Mesothelial cell of epicardium (in vitro differentiated cells): Measurements from ENCODE around the gene RIN3. TPM values are rescaled to one million over a fixed set of nuclear protein-coding genes. Genes with fewer than 3 reads are reported as not detected.

Experiments used
- DNase-seq, 2 experiments: peaks; one replicate each; pipeline ENCODE4 v3.0.0; 2021; ENCODE audit warnings: low spot score in 2 of 2; ENCODE audit not compliant: unreplicated experiment in 2 of 2
- H3K27ac Mint-ChIP-seq: 2 replicates; pipeline ENCODE4 v1.8.0; 2021; ENCODE audit warnings: mixed read lengths
- H3K27me3 Mint-ChIP-seq: 2 replicates; pipeline ENCODE4 v1.8.0; 2021; ENCODE audit warnings: low read depth, mixed read lengths
- H3K36me3 Mint-ChIP-seq: 2 replicates; pipeline ENCODE4 v1.8.0; 2021; ENCODE audit warnings: mixed read lengths
- H3K4me1 Mint-ChIP-seq: 2 replicates; pipeline ENCODE4 v1.8.0; 2021; ENCODE audit warnings: mixed read lengths
- H3K4me3 Mint-ChIP-seq: 2 replicates; pipeline ENCODE4 v1.8.0; 2021; ENCODE audit warnings: mild to moderate bottlenecking, moderate library complexity, mixed read lengths
- H3K9me3 Mint-ChIP-seq: 2 replicates; pipeline ENCODE4 v1.8.0; 2021; ENCODE audit warnings: mixed read lengths
- CTCF ChIP-seq: fragments of 200-600 bp; sonication (generic); IDR thresholded peaks from one replicate; pipeline ENCODE4 v1.5.0; 2021; ENCODE audit warnings: antibody characterized with exemption; ENCODE audit not compliant: unreplicated experiment
- total RNA-seq: library from RNA; stranded (reverse); gene quantifications from 3 replicates; pipeline ENCODE4 v1.2.1, GENCODE V29; 2021

RIN3 gene
- total RNA-seq, 1 donor from 2014 or later: 19.9 TPM

- no peak for DNase-seq
- no peaks in the 10 kb centered on the region for H3K36me3 Mint-ChIP-seq
- no peak for TF ChIP-seq CTCF
- no peaks in the 10 kb centered on the region for H3K4me1 Mint-ChIP-seq
- no peak overlapping the region for H3K27ac Mint-ChIP-seq
- H3K9me3 Mint-ChIP-seq: no peaks in the 10 kb centered on the region
- no peak overlapping the region for H3K4me3 Mint-ChIP-seq
- no peaks in the 10 kb centered on the region for H3K27me3 Mint-ChIP-seq
These were observed 26.0 kb upstream of the RIN3 start for GRCh38 chr14:92487513-92488133.

GRCh38 chr14:92489394-92490238 lies 24.0 kb upstream of the RIN3 start:
- TF ChIP-seq CTCF: no peak
- Mint-ChIP-seq H3K4me3 (no peak overlapping the region), H3K27ac (no peak overlapping the region), H3K9me3 (no peaks in the 10 kb centered on the region), H3K36me3 (no peaks in the 10 kb centered on the region), H3K27me3 (no peaks in the 10 kb centered on the region), H3K4me1 (no peaks in the 10 kb centered on the region)
- peak in 1 of 2 experiments; percentile 33 for DNase-seq

- Mint-ChIP-seq H3K4me1 (peaks cover 3% of the 10 kb centered on the region), H3K4me3 (no peak overlapping the region), H3K27me3 (no peaks in the 10 kb centered on the region), H3K27ac (no peak overlapping the region), H3K9me3 (no peaks in the 10 kb centered on the region), H3K36me3 (no peaks in the 10 kb centered on the region)
- no peak for TF ChIP-seq CTCF
- peak in 1 of 2 experiments; percentile 20 for DNase-seq
These were observed 23.2 kb upstream of the RIN3 start for GRCh38 chr14:92490239-92490959.

GRCh38 chr14:92491782-92492181 lies 21.8 kb upstream of the RIN3 start:
- Mint-ChIP-seq H3K9me3 (no peaks in the 10 kb centered on the region), H3K4me1 (peaks cover 3% of the 10 kb centered on the region), H3K27ac (no peak overlapping the region), H3K36me3 (no peaks in the 10 kb centered on the region), H3K4me3 (no peak overlapping the region), H3K27me3 (no peaks in the 10 kb centered on the region)
- DNase-seq: peak in 1 of 2 experiments; percentile 29
- no peak for TF ChIP-seq CTCF

- no peak for DNase-seq
- no peak for TF ChIP-seq CTCF
- H3K36me3 Mint-ChIP-seq: no peaks in the 10 kb centered on the region
- peaks cover 3% of the 10 kb centered on the region for H3K4me1 Mint-ChIP-seq
- H3K9me3 Mint-ChIP-seq: no peaks in the 10 kb centered on the region
- H3K27me3 Mint-ChIP-seq: no peaks in the 10 kb centered on the region
- H3K4me3 Mint-ChIP-seq: no peak overlapping the region
- no peak overlapping the region for H3K27ac Mint-ChIP-seq
These were observed 21.3 kb upstream of the RIN3 start for GRCh38 chr14:92492258-92492657.
